T-helper 1 cell (primary cell): ENCODE data around the gene SF3B3.
"Not testable (repeated sequence)": the region's sequence is repeated elsewhere in the genome, so short reads cannot be mapped to it uniquely, and the experiment has no call there.

Source experiments
- DNase-seq, 5 donors: peaks; one replicate each; pipeline ENCODE4 v3.0.0-alpha.2; 2012 to 2020

Gene SF3B3

GRCh38 chr16:70512456-70512855 is 11.2 kb upstream of the SF3B3 start:
- no peak for DNase-seq

DNA sequence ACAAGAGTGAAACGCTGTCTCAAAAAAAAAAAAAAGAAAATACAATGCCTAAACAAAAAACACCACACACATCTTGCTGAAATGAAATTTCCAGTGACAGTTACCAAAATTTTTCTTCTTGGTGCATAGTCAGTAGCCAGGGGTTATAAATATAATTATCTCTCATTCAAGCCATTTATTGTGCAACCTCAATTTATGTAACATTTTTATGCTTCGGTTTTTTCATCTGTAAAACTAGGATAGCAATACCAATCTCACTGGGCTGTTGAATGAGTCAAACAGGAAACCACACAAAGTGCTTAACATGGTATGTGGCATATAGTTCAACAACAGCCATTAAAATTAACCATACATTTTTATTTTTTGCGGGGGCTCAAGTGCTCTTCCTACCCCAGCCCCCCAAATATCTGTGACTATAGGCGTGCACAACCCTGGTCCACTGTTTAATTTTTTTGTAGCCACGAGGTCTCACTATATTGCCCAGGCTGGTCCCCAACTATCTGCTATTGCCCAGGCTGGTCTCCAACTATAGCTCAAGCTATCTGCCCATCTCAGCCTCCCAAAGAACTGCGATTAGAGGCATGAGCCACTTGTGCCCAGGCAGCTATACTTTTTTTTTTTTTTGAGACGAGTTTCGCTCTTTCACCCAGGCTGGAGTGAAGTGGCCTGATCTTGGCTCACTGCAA is 2.9 kb upstream of the SF3B3 start:
- peak in 1 of 5 donors; percentile 77 for DNase-seq

- peak in 1 of 5 donors; percentile 56 for DNase-seq
These were observed 1.2 kb upstream of the SF3B3 start for GRCh38 chr16:70522216-70523075.

GRCh38 chr16:70523076-70523742 is 407 bp upstream of the SF3B3 start, which contains the start of gene COG4:
Gene COG4, minus strand, starts transcription at chr16:70523554. Its CDS starts 11 bp downstream, at chr16:70523543.
- DNase-seq, result peak; percentile 84 to 91 (median 87)

DNA sequence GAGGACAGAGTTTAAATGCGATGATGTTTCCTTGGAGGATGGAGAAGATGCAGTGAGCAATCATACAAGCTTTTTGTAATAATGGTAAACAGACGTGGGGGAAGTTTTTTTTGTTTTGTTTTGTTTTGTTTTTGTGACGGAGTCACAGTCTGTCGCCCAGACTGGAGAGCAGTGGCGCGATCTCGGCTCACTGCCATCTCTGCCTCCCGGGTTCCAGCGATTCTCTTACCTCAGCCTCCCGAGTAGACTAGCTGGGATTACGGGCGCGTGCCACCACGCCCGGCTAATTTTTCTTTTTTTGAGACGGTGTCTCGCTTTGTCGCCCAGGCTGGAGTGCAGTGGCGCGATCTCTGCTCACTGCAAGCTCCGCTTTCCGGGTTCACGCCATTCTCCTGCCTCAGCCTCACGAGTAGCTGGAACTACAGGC is 796 bp downstream of the SF3B3 start:
- DNase-seq, result peak in 3 of 5 donors; percentile 19 to 29 (median 21)

GRCh38 chr16:70526403-70526802 is 2.8 kb downstream of the SF3B3 start:
- no peak for DNase-seq

GRCh38 chr16:70527315-70527996 is 3.8 kb downstream of the SF3B3 start:
- no peak for DNase-seq

- DNase-seq, result peak in 1 of 5 donors; percentile 28
These were observed 5.6 kb downstream of the SF3B3 start for GRCh38 chr16:70529051-70529777.

- DNase-seq, result not testable (repeated sequence)
These were observed 6.3 kb downstream of the SF3B3 start for GRCh38 chr16:70529954-70530353.

DNA sequence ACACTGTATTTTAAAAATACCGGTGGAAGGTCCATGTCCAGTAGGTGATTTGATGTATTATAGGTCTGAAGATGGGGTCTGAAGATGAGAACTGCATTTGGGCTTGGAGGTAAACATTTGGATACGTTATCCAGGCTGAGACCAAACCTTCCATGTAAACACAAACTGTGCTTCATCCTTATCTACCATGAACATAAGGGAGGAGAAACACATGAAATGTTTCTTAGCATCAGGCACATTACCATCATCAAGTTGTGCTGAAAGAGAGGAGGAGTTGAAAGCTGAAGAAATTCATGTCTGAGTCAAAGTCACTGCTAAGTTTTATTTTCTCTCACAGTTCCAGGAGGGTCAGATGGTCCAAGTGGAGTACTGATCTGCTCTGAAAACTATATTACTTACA is 11.4 kb downstream of the SF3B3 start:
- DNase-seq, result no peak

- DNase-seq, result no peak
These were observed 17.4 kb downstream of the SF3B3 start for GRCh38 chr16:70540994-70541393.

GRCh38 chr16:70544548-70544947 is 20.9 kb downstream of the SF3B3 start:
- DNase-seq, result no peak

- DNase-seq, result no peak
These were observed 25.3 kb downstream of the SF3B3 start for GRCh38 chr16:70548936-70549335.

DNA sequence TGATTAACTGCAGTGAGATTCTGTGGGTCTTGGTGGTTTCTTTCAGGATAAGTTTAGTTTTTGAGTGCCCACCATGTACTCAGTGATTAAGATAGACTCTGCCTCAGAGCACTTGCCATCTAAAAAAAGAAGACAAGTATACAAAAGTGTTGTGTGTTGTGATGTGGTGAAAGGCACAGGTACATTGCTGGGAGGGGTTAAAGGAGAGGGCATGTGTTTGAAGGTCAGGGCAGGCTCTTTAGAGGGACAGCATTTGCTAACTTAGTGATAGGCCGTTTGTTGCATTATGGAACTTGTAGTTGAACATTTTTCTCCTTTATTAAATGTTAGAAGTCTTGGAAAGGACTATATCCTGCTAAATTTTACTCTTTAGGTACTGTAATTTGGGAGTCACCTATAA is 26.5 kb downstream of the SF3B3 start:
- DNase-seq, result no peak

- DNase-seq, result no peak
These were observed 28.2 kb downstream of the SF3B3 start for GRCh38 chr16:70551788-70552187.

DNA sequence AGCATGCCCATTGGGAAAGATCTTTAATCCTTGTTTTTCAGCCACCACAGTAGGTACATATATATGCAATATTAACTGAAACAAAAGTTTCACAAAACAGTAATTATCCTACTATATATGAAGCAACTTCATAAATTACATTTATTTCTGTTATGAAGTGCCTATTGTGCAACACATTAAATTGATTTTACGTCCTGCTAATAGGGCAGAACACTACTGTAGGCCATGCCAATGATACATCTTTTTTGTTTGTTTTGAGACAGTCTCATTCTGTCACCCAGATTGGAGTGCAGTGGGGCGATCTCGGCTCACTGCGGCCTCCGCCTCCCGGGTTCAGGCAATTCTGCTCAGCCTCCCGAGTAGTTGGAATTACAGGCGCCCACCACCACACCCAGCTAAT is 29.1 kb downstream of the SF3B3 start:
- no peak for DNase-seq

DNA sequence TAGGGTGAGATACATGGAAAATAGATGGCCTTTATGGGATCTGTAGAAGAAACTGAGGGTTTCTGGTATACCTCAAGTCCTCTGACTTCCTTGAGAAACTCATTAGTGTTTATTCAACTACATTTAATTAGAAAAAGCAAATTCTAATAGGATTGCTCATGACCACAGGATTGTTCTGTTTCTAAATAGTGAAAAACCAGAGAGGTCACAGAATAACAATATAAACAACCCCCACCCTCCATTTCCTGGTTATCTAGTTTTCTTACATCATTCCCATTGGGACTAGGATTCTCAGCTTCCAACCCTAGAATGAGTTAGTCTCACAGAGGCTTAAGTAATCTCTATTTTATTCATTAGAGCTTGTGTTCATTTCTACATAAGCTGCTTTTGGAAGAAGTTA is 30.0 kb downstream of the SF3B3 start:
- no peak for DNase-seq

DNA sequence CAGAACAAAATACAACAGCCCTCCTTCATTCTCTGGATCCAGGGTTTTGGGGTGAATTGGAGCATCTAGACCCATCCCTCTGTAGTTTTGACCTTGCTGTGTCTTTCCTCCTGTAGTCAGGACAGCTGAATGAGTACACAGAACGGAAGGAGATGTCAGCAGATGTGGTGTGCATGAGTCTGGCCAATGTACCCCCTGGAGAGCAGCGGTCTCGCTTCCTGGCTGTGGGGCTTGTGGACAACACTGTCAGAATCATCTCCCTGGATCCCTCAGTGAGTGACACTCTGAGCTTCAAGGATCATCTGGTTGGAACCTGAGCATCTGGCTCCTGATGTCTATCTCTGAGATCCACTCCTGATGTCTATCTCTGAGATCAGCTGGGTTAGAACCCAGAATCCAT is 32.4 kb downstream of the SF3B3 start:
- DNase-seq, result no peak

GRCh38 chr16:70561623-70562022 is 38.0 kb downstream of the SF3B3 start:
- no peak for DNase-seq

GRCh38 chr16:70563636-70564035 is 40.0 kb downstream of the SF3B3 start:
- DNase-seq, result no peak

DNA sequence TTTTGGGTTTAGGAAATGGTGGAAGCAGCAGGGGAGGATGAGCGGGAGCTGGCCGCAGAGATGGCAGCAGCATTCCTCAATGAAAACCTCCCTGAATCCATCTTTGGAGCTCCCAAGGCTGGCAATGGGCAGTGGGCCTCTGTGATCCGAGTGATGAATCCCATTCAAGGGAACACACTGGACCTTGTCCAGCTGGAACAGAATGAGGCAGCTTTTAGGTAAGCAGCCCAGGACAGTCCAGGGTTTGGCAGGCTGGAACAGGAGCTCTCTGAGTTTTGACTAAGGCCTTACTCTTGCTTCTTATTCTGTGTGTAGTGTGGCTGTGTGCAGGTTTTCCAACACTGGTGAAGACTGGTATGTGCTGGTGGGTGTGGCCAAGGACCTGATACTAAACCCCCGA is 41.4 kb downstream of the SF3B3 start:
- DNase-seq, result no peak

- no peak for DNase-seq
These were observed 45.1 kb downstream of the SF3B3 start for GRCh38 chr16:70568601-70569237.
